Tibial nerve (tissue), 4 donors: ENCODE measurements around the gene EYA2. TPM values are rescaled to one million over a fixed set of nuclear protein-coding genes. Genes with fewer than 3 reads are reported as not detected.

Experiments used
- DNase-seq, 2 donors: peaks; one replicate each; pipeline ENCODE4 v3.0.0-alpha.2; 2019; ENCODE audit warnings: low spot score in 2 of 2
- H3K27ac ChIP-seq, 4 donors: fragments of 200-600 bp; sonication (generic) in 3 of 4; one replicate each; pipeline ENCODE4 v1.5.1; 2017 to 2019; ENCODE audit warnings: mild to moderate bottlenecking in 1 of 4
- H3K27me3 ChIP-seq, 2 donors: fragments of 200-600 bp; sonication (generic) in 1 of 2; one replicate each; pipeline versions ENCODE4 v1.5.1 to v1.6.0; 2017 to 2019
- H3K36me3 ChIP-seq, 3 donors: fragments of 200-600 bp; sonication (generic); one replicate each; pipeline ENCODE4 v1.5.1; 2018 to 2019
- H3K4me1 ChIP-seq, 4 donors: fragments of 200-600 bp; sonication (generic) in 3 of 4; one replicate each; pipeline ENCODE4 v1.5.1; 2017 to 2019
- H3K4me3 ChIP-seq, 4 donors: fragments of 200-600 bp; sonication (generic) in 3 of 4; one replicate each; pipeline ENCODE4 v1.5.1; 2017 to 2019; ENCODE audit warnings: mild to moderate bottlenecking in 1 of 4, moderate library complexity in 1 of 4
- H3K9me3 ChIP-seq, 4 donors: fragments of 200-600 bp; sonication (generic) in 3 of 4; one replicate each; pipeline ENCODE4 v1.5.1; 2017 to 2019
- CTCF ChIP-seq, 5 experiments: fragments of 200-600 bp in 3 of 5; fragments of 450-650 bp in 2 of 5; sonication (generic) in 3 of 5; IDR thresholded peaks; one replicate each; pipeline ENCODE4 v1.5.1; 2016 to 2019; ENCODE audit warnings: antibody characterized with exemption in 5 of 5, mild to moderate bottlenecking in 3 of 5, moderate library complexity in 2 of 5
- EP300 ChIP-seq, 2 donors: sonication (generic); formaldehyde crosslinking; IDR thresholded peaks; one replicate each; pipeline ENCODE4 v1.6.1; 2017; ENCODE audit warnings: antibody characterized with exemption in 2 of 2, mild to moderate bottlenecking in 1 of 2
- POLR2A ChIP-seq, 2 donors: fragments of 450-650 bp; IDR thresholded peaks; one replicate each; pipeline ENCODE4 v1.6.1; 2017; ENCODE audit warnings: antibody characterized with exemption in 2 of 2, mild to moderate bottlenecking in 2 of 2, moderate library complexity in 2 of 2
- WGBS, 2 donors: methylation state at CpG; one replicate each; pipeline ENCODE4 v1.1.5; 2018; 5-methylcytosine and 5-hydroxymethylcytosine counted together
- total RNA-seq, 4 donors: library from RNA; depleted of rRNA; stranded (reverse); fragments of >200 nt; gene quantifications; one replicate each; pipeline ENCODE4 v1.1.0, GENCODE V29; 2016

Gene EYA2
- total RNA-seq, 4 donors from 2014 or later = 13.8 to 25.5 (median 20.2) TPM

DNA sequence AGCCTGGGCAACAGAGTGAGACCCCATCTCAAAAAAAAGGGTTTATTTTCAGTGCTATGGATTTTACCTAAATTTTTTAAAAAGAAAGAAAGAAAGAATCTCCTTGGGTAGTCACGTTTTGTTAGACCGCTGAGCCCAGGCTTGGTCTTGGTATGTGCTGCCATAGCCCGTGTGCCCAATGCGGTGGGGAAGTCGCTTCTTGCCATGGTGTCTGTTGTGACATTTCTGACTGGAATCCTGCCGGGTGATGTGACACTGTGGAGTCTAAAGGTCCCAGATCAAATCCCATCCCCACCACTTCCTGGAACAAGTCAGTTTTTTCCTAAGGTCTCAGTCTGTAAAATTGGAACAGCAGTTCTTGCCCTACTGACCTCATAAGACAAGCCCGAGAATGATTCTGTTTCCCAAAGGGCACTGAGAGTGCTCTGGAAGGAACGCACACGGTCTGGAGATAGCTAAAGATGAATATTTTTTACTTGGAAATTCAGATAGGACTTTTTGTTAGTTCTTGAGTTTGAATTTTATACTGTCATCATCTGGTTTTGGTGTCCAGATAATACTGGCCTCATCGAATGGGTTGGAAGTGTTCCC lies 225.8 kb downstream of the EYA2 start:
- peak overlapping the region in 2 of 4 donors; percentile 85 to 89 for H3K27ac ChIP-seq
- no peak for DNase-seq
- peaks cover 3 to 67% (median 21%) of the 10 kb centered on the region in 4 donors for H3K4me1 ChIP-seq
- TF ChIP-seq POLR2A (IDR thresholded peaks at IDR 0.05) (no peak), EP300 (IDR thresholded peaks at IDR 0.05) (peak in 1 of 2 donors; percentile 46)
- no peaks in the 10 kb centered on the region for H3K36me3 ChIP-seq
- H3K9me3 ChIP-seq = no peaks in the 10 kb centered on the region
- WGBS, 2 donors = 66 to 72% methylated on average over 10 of the region's 10 CpGs
- no peak overlapping the region for H3K4me3 ChIP-seq
- no peaks in the 10 kb centered on the region for H3K27me3 ChIP-seq

GRCh38 chr20:47122560-47122959 lies 227.9 kb downstream of the EYA2 start:
- TF ChIP-seq CTCF (IDR thresholded peaks at IDR 0.05) = no peak
- no peak for TF ChIP-seq POLR2A (IDR thresholded peaks at IDR 0.05)
- WGBS, 2 donors = 85% methylated on average over 3 of the region's 3 CpGs
- peak overlapping the region in 1 of 4 donors; percentile 96 for H3K27ac ChIP-seq
- H3K4me3 ChIP-seq = no peak overlapping the region
- H3K9me3 ChIP-seq = no peaks in the 10 kb centered on the region
- peaks cover 4 to 83% (median 39%) of the 10 kb centered on the region in 4 donors for H3K4me1 ChIP-seq
- H3K27me3 ChIP-seq = no peaks in the 10 kb centered on the region
- no peaks in the 10 kb centered on the region for H3K36me3 ChIP-seq
- DNase-seq = no peak

DNA sequence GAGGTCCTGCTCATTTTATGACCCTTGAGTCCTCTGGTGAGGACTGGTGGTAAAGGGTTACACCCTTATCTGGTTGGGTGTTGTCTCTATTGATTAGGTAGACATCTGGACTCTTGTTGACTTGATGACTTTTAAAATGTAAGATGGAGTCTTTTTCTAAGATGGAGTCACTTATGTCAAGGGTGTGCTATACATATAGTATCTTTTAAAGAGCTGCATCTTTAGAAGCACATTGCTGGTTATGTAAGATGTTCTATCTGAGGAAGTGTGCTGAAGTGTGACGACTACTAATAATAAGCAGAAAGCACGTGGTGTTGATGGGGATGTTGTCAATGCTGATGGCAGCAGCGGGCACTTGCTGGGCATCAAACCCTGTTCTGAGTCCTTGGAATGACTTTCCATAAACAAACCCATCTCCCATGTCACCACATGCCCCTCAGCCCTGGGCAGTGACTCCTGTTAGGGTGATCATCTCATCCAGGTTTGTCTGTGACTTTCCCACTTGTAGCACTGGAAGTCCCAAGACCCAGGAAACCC lies 229.6 kb downstream of the EYA2 start:
- Histone ChIP-seq H3K27me3 (no peaks in the 10 kb centered on the region), H3K9me3 (no peaks in the 10 kb centered on the region), H3K36me3 (no peaks in the 10 kb centered on the region), H3K4me1 (peaks cover 4 to 74% (median 34%) of the 10 kb centered on the region in 4 donors), H3K4me3 (no peak overlapping the region), H3K27ac (peak overlapping the region; percentile 78 to 96 (median 91))
- TF ChIP-seq EP300 (IDR thresholded peaks at IDR 0.05) (no peak), POLR2A (IDR thresholded peaks at IDR 0.05) (no peak), CTCF (IDR thresholded peaks at IDR 0.05) (no peak)
- 50 to 53% methylated on average over 3 of the region's 3 CpGs for WGBS, 2 donors
- peak in 1 of 2 donors; percentile 53 for DNase-seq

DNA sequence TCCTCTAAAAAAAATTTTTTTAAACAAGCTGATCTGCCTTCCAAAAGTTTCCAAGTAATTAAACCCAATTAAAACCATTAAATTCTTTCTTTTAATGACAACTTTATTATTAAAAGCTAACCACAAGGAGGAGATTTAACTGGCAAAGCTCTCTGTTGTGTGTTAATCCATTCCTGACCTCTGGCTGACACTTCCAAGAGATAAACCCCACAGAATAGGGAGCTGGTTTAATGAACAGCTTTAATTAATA lies 230.8 kb downstream of the EYA2 start:
- H3K9me3 ChIP-seq = no peaks in the 10 kb centered on the region
- peak in 1 of 2 donors; percentile 49 for DNase-seq
- H3K27ac ChIP-seq = peak overlapping the region; percentile 70 to 96 (median 89)
- TF ChIP-seq CTCF (IDR thresholded peaks at IDR 0.05) (peak in 2 of 5 experiments; percentile 8 to 27), POLR2A (IDR thresholded peaks at IDR 0.05) (no peak), EP300 (IDR thresholded peaks at IDR 0.05) (no peak)
- H3K27me3 ChIP-seq = no peaks in the 10 kb centered on the region
- H3K4me3 ChIP-seq = no peak overlapping the region
- H3K4me1 ChIP-seq = peaks cover 4 to 67% (median 34%) of the 10 kb centered on the region in 4 donors
- no peaks in the 10 kb centered on the region for H3K36me3 ChIP-seq

DNA sequence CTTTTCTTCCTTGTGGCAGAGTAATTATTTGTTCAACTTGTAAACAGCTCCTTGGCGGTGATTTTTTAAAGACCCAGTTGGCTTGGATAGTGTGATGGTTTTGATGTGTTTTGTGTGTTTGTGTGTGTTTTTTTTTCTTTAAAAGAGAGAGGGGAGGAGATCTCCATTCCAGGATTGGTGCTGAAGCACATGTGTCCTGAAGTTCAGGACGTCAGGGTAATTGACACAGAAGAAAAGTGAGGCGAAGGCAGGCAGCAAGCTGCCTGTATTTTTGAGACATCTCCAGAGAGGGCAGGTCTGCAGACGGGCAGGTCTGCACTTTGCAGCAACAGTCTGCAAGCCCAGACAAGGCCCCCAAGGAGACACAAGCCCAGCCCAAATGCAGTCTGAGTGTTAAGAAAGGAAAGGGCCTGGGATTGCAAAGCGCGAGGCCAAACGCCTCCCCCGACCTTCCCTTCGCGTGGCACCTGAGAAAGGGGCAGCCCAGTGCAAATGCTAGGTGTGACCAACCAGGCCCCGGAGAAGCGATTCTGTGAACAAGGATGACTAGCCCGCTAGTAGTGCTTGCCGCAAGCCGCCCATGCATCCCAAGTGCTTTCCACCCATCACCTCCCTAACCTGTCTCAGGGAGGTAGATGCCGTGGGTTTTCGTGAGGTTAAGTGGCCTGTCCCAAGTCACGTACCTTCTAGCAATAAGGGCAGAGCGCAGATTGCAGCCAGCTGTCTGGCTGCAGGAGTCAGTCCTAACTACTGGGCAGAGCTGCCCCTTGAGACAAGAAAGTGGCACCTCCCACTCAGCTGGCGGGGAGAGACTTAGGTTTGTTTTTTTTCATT lies 231.3 kb downstream of the EYA2 start:
- Histone ChIP-seq H3K27ac (peak overlapping the region; percentile 70 to 96 (median 89)), H3K27me3 (no peaks in the 10 kb centered on the region), H3K36me3 (no peaks in the 10 kb centered on the region), H3K9me3 (no peaks in the 10 kb centered on the region), H3K4me1 (peaks cover 4 to 61% (median 34%) of the 10 kb centered on the region in 4 donors), H3K4me3 (no peak overlapping the region)
- TF ChIP-seq EP300 (IDR thresholded peaks at IDR 0.05) (no peak), POLR2A (IDR thresholded peaks at IDR 0.05) (no peak), CTCF (IDR thresholded peaks at IDR 0.05) (no peak)
- WGBS, 2 donors = 45 to 51% methylated on average over 20 of the region's 20 CpGs
- no peak for DNase-seq
